Calu3 (cell line): ENCODE results near the gene UBN1. TPM values are rescaled to one million over a fixed set of nuclear protein-coding genes. Genes with fewer than 3 reads are reported as not detected.

Experiments
- BruUV-seq: library from RNA; stranded (reverse); fragments of 400-500 nt; replicated peaks from 2 replicates; lab custom pipeline; 2021; lab: Mats Ljungman, UMichigan
- CTCF ChIA-PET: fragments of 300-600 bp; sonication (Branson Sonifier 250); formaldehyde crosslinking; loops from one replicate; lab custom pipeline; 2022; ENCODE audit warnings: antibody characterized with exemption; lab: Charles Lee
- DNase-seq: peaks from one replicate; pipeline ENCODE4 v3.0.0; 2022
- H3K27ac Mint-ChIP-seq: one replicate; pipeline ENCODE4 v1.8.0; 2022; ENCODE audit warnings: mixed read lengths; ENCODE audit not compliant: unreplicated experiment
- H3K27me3 Mint-ChIP-seq: one replicate; pipeline ENCODE4 v1.8.0; 2022; ENCODE audit warnings: mixed read lengths; ENCODE audit not compliant: unreplicated experiment
- H3K36me3 Mint-ChIP-seq: one replicate; pipeline ENCODE4 v1.8.0; 2022; ENCODE audit warnings: mild to moderate bottlenecking, moderate library complexity, mixed read lengths; ENCODE audit not compliant: insufficient read depth, unreplicated experiment
- H3K4me1 Mint-ChIP-seq: one replicate; pipeline ENCODE4 v1.8.0; 2022; ENCODE audit warnings: mild to moderate bottlenecking, low read depth, mixed read lengths; ENCODE audit not compliant: unreplicated experiment
- H3K4me3 Mint-ChIP-seq: one replicate; pipeline ENCODE4 v1.8.0; 2022; ENCODE audit warnings: mild to moderate bottlenecking, low read depth, moderate library complexity, mixed read lengths; ENCODE audit not compliant: unreplicated experiment
- H3K9me3 Mint-ChIP-seq: one replicate; pipeline ENCODE4 v1.8.0; 2022; ENCODE audit warnings: low read depth, mixed read lengths; ENCODE audit not compliant: unreplicated experiment
- intact Hi-C: fragments of 100-400 bp; cut with micrococcal nuclease; formaldehyde crosslinking; loops from one replicate; pipeline ENCODE4 v1.10.0; 2022; ENCODE audit not compliant: unreplicated experiment
- total RNA-seq: library from RNA; stranded (reverse); gene quantifications from 2 replicates; pipeline ENCODE4 v1.2.3, GENCODE V29; 2022
- TF ChIP-seq, protein P1 (sequence below): fragments of 200-600 bp; IDR thresholded peaks from one replicate; pipeline ENCODE4 v1.8.0; 2022; ENCODE audit warnings: antibody characterized with exemption; ENCODE audit not compliant: unreplicated experiment

Gene UBN1
- total RNA-seq, 1 experiment from 2014 or later: 50.5 TPM

DNA sequence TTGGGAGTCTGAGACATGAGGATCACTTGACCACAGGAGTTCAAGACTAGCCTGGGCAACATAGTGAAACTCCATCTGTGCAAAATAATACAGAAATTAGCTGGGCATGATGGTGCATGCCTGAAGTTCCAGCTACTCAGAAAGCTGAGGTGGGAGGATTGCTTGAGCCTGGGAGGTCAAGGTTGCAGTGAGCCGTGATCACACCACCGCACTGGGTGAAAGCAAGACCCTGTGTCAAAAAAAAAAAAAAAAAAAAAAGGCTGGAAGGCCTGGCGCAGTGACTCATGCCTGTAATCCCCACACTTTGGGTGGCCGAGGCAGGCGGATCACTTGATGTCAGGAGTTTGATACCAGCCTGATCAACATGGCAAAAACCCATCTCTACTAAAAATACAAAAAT lies 8.1 kb downstream of the UBN1 start:
- H3K4me1 Mint-ChIP-seq: peaks cover 39% of the 10 kb centered on the region
- peaks cover 47% of the 10 kb centered on the region for H3K36me3 Mint-ChIP-seq
- H3K27ac Mint-ChIP-seq: no peak overlapping the region
- H3K4me3 Mint-ChIP-seq: no peak overlapping the region
- H3K27me3 Mint-ChIP-seq: no peaks in the 10 kb centered on the region
- intact Hi-C loops: no loop called here
- BruUV-seq: no TSS peak
- TF ChIP-seq, protein P1, sequence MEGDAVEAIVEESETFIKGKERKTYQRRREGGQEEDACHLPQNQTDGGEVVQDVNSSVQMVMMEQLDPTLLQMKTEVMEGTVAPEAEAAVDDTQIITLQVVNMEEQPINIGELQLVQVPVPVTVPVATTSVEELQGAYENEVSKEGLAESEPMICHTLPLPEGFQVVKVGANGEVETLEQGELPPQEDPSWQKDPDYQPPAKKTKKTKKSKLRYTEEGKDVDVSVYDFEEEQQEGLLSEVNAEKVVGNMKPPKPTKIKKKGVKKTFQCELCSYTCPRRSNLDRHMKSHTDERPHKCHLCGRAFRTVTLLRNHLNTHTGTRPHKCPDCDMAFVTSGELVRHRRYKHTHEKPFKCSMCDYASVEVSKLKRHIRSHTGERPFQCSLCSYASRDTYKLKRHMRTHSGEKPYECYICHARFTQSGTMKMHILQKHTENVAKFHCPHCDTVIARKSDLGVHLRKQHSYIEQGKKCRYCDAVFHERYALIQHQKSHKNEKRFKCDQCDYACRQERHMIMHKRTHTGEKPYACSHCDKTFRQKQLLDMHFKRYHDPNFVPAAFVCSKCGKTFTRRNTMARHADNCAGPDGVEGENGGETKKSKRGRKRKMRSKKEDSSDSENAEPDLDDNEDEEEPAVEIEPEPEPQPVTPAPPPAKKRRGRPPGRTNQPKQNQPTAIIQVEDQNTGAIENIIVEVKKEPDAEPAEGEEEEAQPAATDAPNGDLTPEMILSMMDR: no peak
- DNase-seq: no peak
- CTCF ChIA-PET: no interaction called here
- no peaks in the 10 kb centered on the region for H3K9me3 Mint-ChIP-seq

DNA sequence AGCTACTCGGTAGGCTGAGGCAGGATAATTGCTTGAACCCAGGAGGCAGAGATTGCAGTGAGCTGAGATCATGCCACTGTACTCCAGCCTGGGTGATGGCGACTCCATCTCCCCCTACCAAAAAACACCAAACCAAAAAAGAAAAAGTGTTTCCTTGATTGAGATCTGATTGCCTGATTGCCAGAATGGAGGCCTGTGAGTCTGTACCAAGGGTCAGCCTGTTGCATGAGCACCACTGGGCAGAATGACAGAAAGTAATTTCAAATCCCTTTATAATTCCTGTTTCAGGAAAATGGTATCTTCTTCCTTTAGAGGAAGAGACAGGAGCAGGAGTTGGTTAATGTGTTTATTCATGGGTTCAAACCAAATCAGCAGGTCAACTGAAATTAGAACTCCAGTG lies 8.5 kb downstream of the UBN1 start:
- intact Hi-C loops: no loop called here
- H3K27me3 Mint-ChIP-seq: no peaks in the 10 kb centered on the region
- H3K9me3 Mint-ChIP-seq: no peaks in the 10 kb centered on the region
- BruUV-seq: no TSS peak
- H3K4me1 Mint-ChIP-seq: peaks cover 36% of the 10 kb centered on the region
- H3K4me3 Mint-ChIP-seq: no peak overlapping the region
- H3K36me3 Mint-ChIP-seq: peaks cover 49% of the 10 kb centered on the region
- H3K27ac Mint-ChIP-seq: no peak overlapping the region
- TF ChIP-seq, protein P1: no peak
- no peak for DNase-seq
- CTCF ChIA-PET: no interaction called here

DNA sequence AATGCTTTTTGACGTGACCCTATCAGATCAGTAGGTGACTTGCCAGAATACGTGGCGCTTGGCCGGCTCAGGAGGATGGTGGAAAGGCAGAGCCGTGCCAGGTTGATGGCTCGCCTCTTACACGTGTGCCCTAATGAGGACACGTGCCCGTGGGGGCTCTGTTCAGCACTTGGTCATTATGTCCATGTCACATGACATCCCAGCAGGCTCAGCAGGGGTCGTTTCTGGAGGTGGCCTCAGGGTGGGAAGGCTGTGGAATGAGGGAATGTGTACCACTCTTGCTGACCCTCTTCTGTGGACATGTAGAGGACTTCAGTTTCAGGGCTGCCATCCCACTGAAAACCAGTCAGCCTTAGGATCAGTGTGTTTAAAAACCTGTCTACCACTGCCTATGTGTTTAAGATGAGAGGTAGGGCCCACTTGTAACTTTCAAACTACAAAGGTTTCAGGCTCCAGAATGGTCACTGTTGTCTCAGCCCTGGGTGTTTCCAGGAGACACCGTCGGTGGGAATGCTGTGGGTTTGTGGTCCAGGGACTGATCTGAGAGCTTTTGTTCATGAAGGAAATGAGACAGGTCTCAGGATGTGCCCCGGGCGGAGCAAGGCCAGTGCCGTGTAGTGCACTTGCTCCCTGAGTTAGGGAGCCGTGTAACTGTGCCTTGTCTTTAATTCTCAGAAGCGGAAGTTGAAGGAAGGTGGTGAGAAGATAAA lies 12.1 kb downstream of the UBN1 start:
- Mint-ChIP-seq H3K27ac (no peak overlapping the region), H3K4me1 (peaks cover 15% of the 10 kb centered on the region), H3K9me3 (no peaks in the 10 kb centered on the region), H3K36me3 (peaks cover 35% of the 10 kb centered on the region), H3K27me3 (no peaks in the 10 kb centered on the region), H3K4me3 (no peak overlapping the region)
- TF ChIP-seq, protein P1: no peak
- BruUV-seq: no TSS peak
- DNase-seq: no peak
- CTCF ChIA-PET: no interaction called here
- intact Hi-C loops: no loop called here

DNA sequence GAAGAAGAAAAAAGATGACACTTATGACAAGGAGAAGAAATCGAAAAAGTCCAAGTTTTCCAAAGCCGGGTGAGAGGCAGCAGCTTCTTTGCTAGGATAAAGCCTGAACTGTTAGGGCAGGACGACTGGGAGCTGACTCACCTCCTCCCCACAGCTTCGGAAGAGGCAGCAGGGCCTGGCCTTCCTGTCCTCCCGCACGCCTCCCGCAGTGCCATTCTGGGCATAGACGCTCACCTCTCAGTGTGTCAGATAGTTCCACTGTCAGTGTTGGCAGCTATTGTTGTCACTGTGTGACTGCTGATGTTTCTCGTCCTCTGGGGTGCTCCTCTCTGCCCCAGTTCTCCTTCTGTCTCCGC lies 12.6 kb downstream of the UBN1 start:
- no peaks in the 10 kb centered on the region for H3K27me3 Mint-ChIP-seq
- H3K36me3 Mint-ChIP-seq: peaks cover 29% of the 10 kb centered on the region
- DNase-seq: no peak
- intact Hi-C loops: no loop called here
- TF ChIP-seq, protein P1: no peak
- CTCF ChIA-PET: no interaction called here
- no peak overlapping the region for H3K27ac Mint-ChIP-seq
- H3K4me1 Mint-ChIP-seq: peaks cover 15% of the 10 kb centered on the region
- BruUV-seq: no TSS peak
- no peak overlapping the region for H3K4me3 Mint-ChIP-seq
- H3K9me3 Mint-ChIP-seq: no peaks in the 10 kb centered on the region
